ENCODE results near the gene SCMH1.
"Not testable (repeated sequence)": the region's sequence is repeated elsewhere in the genome, so short reads cannot be mapped to it uniquely, and the experiment has no call there.

The SCMH1 gene

GRCh38 chr1:41241749-41242341, at the start of gene SCMH1:
Gene SCMH1, minus strand, starts transcription at chr1:41242306. Its CDS starts 56,173 bp downstream, at chr1:41186133.
- peak; percentile 61 for DNase-seq (ENCODE audit: low spot score)

- DNase-seq (ENCODE audit: low spot score) = no peak
Measured at GRCh38 chr1:41291195-41291594, 49.1 kb upstream of the SCMH1 start.

GRCh38 chr1:41289196-41289595, 47.1 kb upstream of the SCMH1 start:
- no peak for DNase-seq (ENCODE audit: low spot score)

DNA sequence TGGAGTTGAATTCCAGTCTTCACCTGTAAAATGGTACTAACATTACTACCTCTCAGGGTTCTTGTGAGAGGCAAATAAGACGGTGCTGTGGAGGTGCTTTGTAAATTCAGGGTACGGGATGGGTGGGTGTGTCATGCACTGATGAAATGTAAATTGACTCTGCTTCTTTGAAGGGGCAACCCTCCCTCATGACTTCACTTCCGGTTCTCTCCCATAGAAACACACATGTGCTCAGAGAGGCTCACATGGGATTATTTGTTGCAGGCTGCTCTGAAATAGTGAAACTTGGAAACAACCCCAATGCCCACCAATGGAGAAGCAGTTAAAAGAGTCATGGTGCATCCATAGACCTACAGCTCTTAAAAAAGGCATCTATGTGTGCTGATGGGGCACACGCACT, 44.9 kb upstream of the SCMH1 start:
- DNase-seq (ENCODE audit: low spot score) = no peak

GRCh38 chr1:41286486-41286885, 44.4 kb upstream of the SCMH1 start:
- DNase-seq (ENCODE audit: low spot score) = no peak

- DNase-seq (ENCODE audit: low spot score) = no peak
Measured at GRCh38 chr1:41285818-41286217, 43.7 kb upstream of the SCMH1 start.

DNA sequence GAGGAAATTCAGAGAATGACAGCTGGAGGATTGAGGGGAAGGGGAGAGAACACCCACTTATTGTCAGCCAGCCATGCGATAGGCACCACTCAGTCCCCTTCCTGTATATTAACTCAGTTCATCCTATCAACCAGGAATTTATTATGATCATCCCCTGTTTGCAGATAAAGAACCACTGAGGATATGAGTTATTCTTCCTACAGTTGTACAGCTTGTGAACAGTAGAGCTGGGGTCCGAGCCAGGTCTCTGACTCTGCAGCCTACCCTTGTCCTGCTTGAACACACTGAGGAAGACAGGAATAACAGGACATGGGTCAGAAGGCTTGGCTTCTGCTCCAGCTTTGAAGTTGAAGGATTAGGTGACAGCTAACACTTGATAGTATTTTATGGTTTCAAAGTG, 42.0 kb upstream of the SCMH1 start:
- DNase-seq (ENCODE audit: low spot score) = no peak

DNA sequence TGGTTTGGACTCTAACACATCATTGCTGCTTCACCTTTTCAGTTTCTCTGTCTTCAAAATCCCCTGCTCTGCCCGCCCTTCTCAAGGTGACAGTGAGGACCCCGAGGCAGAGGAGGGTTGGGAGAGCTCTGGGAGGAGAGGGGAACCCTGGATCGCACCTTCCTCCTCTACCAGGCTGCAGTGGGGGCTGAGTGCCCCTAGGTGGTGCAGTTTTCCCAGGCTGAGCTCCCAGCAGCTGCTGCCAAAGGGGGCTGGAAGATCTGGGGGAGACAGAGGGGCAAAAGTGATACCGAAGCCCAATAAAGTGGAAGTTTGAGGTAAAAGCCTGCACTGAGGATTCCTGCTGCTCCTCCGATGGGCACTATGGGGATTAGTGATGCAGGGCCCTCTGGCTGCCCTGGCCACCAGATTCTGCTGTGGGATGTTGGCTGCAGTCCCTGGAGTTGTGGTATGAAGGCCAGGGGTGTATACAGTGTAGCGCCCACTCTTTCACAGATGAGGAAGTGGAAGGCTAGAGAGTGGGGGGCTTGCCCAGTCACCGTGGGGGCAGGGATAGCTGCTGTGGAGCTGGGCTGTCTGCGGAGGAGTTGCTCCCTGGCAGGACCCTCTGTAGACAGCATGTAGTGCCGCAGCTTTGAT, 40.7 kb upstream of the SCMH1 start:
- DNase-seq (ENCODE audit: low spot score) = peak; percentile 63

- no peak for DNase-seq (ENCODE audit: low spot score)
Measured at GRCh38 chr1:41281334-41281733, 39.2 kb upstream of the SCMH1 start.

DNA sequence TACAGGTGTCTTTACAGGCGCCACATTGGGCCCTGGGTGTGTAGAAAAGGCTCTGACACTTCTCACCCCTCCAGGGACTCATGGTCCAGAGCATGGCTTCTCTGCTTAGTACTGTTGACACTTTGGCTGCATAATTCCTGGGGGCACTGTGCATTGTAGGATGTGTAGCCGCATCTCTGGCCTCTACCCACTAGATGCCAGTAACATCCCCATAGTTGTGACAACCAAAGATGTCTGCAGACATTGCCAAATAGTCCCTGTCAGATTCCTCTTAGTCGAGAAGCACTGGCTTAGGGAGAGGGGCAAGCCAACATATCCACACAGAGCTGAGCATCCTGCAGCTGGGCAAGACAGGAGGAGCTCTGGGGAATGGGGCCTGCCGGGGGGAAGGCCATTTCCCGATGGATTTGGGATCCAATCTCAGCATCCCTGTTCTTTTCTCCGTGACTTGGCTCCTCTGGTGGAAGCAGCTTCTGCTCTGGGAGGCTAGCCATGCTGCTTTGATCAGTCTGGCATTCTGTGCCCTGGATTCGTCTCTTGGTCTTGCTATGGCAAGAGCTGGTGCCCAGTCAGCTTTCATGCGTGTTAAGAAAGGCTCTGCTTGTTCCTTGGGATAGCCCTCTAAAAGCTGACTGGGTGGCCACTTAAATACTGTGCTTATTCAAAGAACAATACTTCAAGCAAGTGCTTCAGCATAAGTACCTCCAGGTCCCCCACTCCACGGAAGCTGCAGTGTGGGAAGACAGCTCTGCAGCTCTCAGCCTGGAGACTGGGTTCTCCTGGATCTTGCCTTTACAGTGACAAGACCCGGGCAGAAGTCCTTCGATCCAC, 38.3 kb upstream of the SCMH1 start:
- DNase-seq (ENCODE audit: low spot score) = no peak

GRCh38 chr1:41278076-41278475, 36.0 kb upstream of the SCMH1 start:
- DNase-seq (ENCODE audit: low spot score) = no peak

DNA sequence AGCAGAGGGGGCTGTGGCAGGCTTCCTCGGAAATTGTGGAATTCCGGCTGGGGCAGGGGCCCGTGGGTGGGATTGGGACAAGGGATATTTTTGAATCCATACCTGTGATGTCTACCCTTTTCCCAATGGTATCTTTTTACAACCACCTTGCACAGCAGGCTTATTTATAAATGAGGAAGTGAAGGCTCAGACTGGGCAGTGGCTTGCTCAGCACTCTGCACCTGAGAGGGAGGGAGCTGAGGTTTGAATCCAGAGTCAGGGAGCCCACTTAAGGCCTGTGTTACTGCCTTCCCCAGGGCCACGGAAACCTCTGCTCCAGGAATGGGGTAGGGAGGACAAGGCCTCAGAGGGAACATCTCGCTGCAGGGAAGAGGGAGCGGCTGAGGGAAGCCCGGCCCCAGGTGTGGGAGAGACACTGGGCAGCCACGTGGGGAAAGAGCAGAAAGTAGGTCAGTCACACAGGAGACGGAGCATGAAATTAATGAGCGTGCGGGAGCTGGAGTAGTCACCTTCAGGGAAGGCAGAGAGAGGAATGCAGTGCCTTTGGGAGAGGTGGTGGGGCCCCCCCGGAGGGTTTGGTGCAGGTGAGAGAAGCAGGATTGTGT, 35.4 kb upstream of the SCMH1 start:
- DNase-seq (ENCODE audit: low spot score) = no peak

DNA sequence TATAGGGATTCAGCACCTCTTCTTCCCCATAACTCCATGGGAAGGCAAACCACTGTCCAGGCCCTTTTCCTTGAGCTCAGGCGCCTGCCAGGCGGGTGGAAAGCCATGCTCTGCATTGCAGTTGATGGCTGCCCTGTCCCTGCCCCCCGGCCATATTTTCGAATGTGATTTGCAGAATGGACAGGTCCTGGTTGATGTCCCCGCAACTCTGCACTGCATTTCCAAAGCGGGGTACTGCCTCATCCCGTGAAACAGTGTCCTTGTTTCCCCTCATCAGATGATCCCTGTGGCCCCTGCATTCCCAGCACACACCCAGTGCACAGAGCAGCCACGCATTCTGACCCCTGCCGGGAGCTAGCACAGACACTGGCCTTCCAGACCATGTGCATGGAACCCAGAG, 33.7 kb upstream of the SCMH1 start:
- no peak for DNase-seq (ENCODE audit: low spot score)

DNA sequence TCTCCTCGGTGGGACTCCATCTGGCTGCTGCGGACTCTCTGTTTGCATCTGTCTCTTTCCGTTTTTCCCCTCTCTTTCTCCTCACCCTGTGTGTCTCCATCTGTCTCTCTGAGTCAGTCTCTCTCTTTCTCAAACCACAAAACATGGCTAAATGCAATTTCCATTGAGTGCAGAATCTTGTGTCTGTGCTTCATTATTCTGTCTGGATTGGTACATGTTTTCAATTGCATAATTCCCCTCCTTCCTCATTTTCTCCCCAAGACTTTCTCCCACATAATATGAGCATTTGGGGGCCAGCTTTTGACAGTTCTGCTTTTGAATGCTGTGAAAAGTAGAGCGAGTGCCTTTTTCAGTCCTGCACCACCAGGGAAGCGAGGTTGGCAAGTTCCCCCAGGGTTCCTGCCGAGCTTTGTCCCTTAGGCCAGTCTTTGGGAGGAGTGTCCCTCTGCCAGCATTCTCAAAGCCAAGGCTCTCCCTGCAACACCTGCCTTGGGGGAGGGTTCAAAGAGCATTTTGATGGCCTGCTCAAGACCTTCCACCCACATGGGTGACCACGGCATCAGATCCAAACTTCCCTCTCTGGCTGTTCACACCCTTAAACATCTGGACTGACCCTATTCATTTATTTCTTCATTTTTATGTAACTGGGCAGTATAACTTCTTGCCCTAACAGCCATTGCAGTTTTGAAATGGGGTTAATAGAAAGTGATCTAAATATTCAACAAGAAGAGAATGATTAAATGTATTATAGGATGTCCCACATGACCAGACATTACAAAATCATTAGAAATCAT, 32.8 kb upstream of the SCMH1 start:
- DNase-seq (ENCODE audit: low spot score) = no peak

GRCh38 chr1:41272601-41273000, 30.5 kb upstream of the SCMH1 start:
- DNase-seq (ENCODE audit: low spot score) = no peak

GRCh38 chr1:41268154-41268770, 26.2 kb upstream of the SCMH1 start:
- DNase-seq (ENCODE audit: low spot score) = peak; percentile 86

GRCh38 chr1:41261926-41262618, 20.0 kb upstream of the SCMH1 start:
- DNase-seq (ENCODE audit: low spot score) = no peak

DNA sequence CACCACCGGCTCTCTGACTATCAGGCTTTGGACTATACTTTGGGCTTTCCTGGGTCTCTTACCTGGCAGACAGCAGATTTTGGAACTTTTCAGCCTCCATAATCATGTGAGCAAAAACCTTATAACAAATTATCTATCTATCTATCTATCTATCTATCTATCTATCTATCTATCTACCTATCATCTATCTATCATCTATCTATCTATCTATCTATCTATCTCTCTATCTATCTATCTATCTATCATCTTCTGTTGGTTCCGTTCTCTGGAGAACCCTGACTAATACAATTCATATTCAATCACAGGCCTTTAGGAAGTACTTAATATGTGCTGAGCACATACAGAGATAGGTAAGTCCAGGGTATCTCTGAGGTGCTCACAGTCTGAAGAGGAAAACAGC, 18.7 kb upstream of the SCMH1 start:
- DNase-seq (ENCODE audit: low spot score) = no peak

DNA sequence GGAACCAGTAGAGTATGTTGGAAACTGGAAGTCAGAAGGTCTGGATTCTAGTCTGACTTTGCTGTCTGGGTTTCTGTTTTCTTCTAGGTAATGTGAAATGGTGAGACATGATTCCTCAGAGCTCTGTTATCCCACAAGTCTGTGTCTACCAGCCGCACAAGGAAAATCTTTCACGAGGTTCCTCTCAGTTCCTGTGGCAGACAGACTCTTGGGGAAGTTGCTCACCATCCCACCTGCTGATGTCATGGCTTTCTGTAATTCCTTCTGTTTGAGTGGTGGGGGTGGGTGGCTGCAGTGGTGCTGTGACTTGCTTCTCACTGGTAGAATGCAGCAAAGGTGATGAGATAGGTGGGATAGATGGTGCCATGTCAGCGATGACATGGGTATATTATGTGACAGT, 17.1 kb upstream of the SCMH1 start:
- DNase-seq (ENCODE audit: low spot score) = no peak

- DNase-seq (ENCODE audit: low spot score) = no peak
Measured at GRCh38 chr1:41255978-41256377, 13.9 kb upstream of the SCMH1 start.

DNA sequence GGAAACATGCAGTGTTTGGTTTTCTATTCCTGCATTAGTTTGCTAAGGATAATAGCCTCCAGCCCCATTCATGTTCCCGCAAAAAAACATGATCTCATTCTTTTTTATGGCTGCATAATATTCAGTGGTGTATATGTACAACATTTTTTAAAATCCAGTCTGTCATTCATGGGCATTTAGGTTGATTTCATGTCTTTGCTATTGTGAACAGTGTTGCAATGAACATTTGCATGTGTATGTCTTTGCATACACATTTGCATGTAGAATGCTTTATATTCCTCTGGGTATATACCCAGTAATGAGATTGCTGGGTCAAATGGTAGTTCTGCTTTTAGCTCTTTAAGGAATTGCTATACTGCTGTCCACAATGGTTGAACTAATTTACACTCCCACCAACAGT, 9.0 kb upstream of the SCMH1 start:
- not testable (repeated sequence) for DNase-seq (ENCODE audit: low spot score)

Measured in hepatic stellate cell (primary cell).